ENCODE measurements around the gene BABAM2.

Gene BABAM2

GRCh38 chr2:28188436-28188835 is 297.9 kb downstream of the BABAM2 start:
- TF ChIP-seq FOXK2 (IDR thresholded peaks at IDR 0.05): no peak
- TF ChIP-seq SUZ12 (IDR thresholded peaks at IDR 0.05): no peak
- DNase-seq (ENCODE audit: extremely low spot score): no peak
- CTCF ChIA-PET: no interaction called here
- POLR2A ChIA-PET: no interaction called here

- DNase-seq (ENCODE audit: extremely low spot score): no peak
- ChIA-PET CTCF (no interaction called here), POLR2A (no interaction called here)
- no peak for TF ChIP-seq L3MBTL2 (conservative IDR thresholded peaks at IDR 0.05)
- no peak for TF ChIP-seq ARNT (IDR thresholded peaks at IDR 0.05)
- TF ChIP-seq FOXM1 (IDR thresholded peaks at IDR 0.05; ENCODE audit: borderline replicate concordance): no peak
- no peak for TF ChIP-seq TARDBP (IDR thresholded peaks at IDR 0.05)
- no peak for TF ChIP-seq SUZ12 (IDR thresholded peaks at IDR 0.05)
- no peak for TF ChIP-seq ELF4 (IDR thresholded peaks at IDR 0.05)
- TF ChIP-seq CTBP1 (IDR thresholded peaks at IDR 0.05; ENCODE audit: borderline replicate concordance): no peak
- no peak for TF ChIP-seq NFRKB (IDR thresholded peaks at IDR 0.05)
- TF ChIP-seq PKNOX1 (IDR thresholded peaks at IDR 0.05): no peak
- no peak for TF ChIP-seq ZNF384 (IDR thresholded peaks at IDR 0.05)
- TF ChIP-seq FOXK2 (IDR thresholded peaks at IDR 0.05): no peak
- TF ChIP-seq HDGF (IDR thresholded peaks at IDR 0.05; ENCODE audit: borderline replicate concordance): no peak
- TF ChIP-seq LEF1 (IDR thresholded peaks at IDR 0.05; ENCODE audit: borderline replicate concordance): no peak
- no peak for TF ChIP-seq SP1 (IDR thresholded peaks at IDR 0.05)
- TF ChIP-seq BHLHE40 (IDR thresholded peaks at IDR 0.05; ENCODE audit: borderline replicate concordance): no peak
- no peak for TF ChIP-seq FOXA1 (IDR thresholded peaks at IDR 0.05)
These were observed 303.3 kb downstream of the BABAM2 start for GRCh38 chr2:28193630-28194403.

- ChIA-PET POLR2A (no interaction called here), CTCF (interaction anchor here (0.7 kb wide), 1 partner anchor 187 kb away, joined by 5 read pairs; no protein-coding TSS in a partner anchor)
- no peak for DNase-seq (ENCODE audit: extremely low spot score)
- TF ChIP-seq FOXK2 (IDR thresholded peaks at IDR 0.05) (no peak), SUZ12 (IDR thresholded peaks at IDR 0.05) (no peak), BHLHE40 (IDR thresholded peaks at IDR 0.05; ENCODE audit: borderline replicate concordance) (no peak), ELF4 (IDR thresholded peaks at IDR 0.05) (no peak), LEF1 (IDR thresholded peaks at IDR 0.05; ENCODE audit: borderline replicate concordance) (no peak), HDGF (IDR thresholded peaks at IDR 0.05; ENCODE audit: borderline replicate concordance) (no peak), L3MBTL2 (conservative IDR thresholded peaks at IDR 0.05) (no peak), FOXA1 (IDR thresholded peaks at IDR 0.05) (no peak), PKNOX1 (IDR thresholded peaks at IDR 0.05) (no peak)
These were observed 309.6 kb downstream of the BABAM2 start for GRCh38 chr2:28199995-28200679.

DNA sequence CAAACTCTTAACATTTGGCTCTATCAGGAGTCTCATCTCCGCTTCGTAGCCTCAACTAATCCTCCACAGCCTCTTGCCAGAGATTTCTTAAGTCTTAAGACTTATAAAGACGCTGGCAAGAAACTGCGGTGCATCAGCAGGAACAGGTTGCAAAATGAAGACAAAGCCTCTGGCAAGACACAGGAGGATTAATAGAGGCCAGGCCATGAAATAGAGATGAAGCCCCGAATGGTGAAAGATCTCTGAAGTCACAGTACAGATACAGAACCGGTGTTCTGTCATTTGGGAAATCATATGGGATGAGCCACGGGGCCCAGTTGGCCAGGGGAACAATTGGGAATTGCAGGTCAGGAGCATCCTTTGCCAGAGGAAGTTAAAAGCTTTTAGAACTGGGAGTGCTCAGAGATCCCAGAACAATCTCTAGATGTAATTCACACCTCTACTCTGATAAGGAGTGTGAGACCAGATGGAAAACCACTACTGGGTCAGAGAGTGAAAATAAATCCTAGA is 311.2 kb downstream of the BABAM2 start:
- TF ChIP-seq LEF1 (IDR thresholded peaks at IDR 0.05; ENCODE audit: borderline replicate concordance): no peak
- ChIA-PET CTCF (no interaction called here), POLR2A (no interaction called here)
- DNase-seq (ENCODE audit: extremely low spot score): no peak

- CTCF ChIA-PET: interaction anchor here (0.8 kb wide), 1 partner anchor 17 kb away, joined by 4 read pairs; no protein-coding TSS in a partner anchor
- POLR2A ChIA-PET: no interaction called here
- TF ChIP-seq SUZ12 (IDR thresholded peaks at IDR 0.05): no peak
- TF ChIP-seq PKNOX1 (IDR thresholded peaks at IDR 0.05): no peak
- no peak for TF ChIP-seq FOXM1 (IDR thresholded peaks at IDR 0.05; ENCODE audit: borderline replicate concordance)
- no peak for TF ChIP-seq HDGF (IDR thresholded peaks at IDR 0.05; ENCODE audit: borderline replicate concordance)
- DNase-seq (ENCODE audit: extremely low spot score): no peak
These were observed 312.2 kb downstream of the BABAM2 start for GRCh38 chr2:28202719-28203118.

DNA sequence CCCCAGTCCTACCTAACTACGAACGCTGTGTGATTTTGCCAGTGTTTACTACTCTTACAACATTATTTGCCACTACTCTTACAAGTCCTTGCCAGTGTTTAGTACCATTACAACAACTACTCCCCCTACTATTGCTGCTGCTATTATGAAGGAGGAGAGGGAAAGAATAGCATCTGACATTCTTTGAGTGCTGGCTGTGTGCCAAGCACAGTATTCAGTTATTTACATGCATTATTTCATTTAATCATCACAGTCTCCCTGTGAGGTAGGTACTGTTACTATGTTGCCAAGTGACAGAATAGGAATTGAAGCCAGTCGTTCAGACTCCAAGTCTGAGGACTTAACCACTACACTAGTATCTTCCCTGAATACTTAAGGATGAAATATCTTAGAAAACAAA is 316.2 kb downstream of the BABAM2 start:
- ChIA-PET POLR2A (no interaction called here), CTCF (no interaction called here)
- TF ChIP-seq L3MBTL2 (conservative IDR thresholded peaks at IDR 0.05): no peak
- no peak for TF ChIP-seq FOXM1 (IDR thresholded peaks at IDR 0.05; ENCODE audit: borderline replicate concordance)
- no peak for TF ChIP-seq TARDBP (IDR thresholded peaks at IDR 0.05)
- TF ChIP-seq FOXK2 (IDR thresholded peaks at IDR 0.05): no peak
- no peak for TF ChIP-seq CTBP1 (IDR thresholded peaks at IDR 0.05; ENCODE audit: borderline replicate concordance)
- TF ChIP-seq BHLHE40 (IDR thresholded peaks at IDR 0.05; ENCODE audit: borderline replicate concordance): no peak
- TF ChIP-seq ELF4 (IDR thresholded peaks at IDR 0.05): no peak
- DNase-seq (ENCODE audit: extremely low spot score): no peak

DNA sequence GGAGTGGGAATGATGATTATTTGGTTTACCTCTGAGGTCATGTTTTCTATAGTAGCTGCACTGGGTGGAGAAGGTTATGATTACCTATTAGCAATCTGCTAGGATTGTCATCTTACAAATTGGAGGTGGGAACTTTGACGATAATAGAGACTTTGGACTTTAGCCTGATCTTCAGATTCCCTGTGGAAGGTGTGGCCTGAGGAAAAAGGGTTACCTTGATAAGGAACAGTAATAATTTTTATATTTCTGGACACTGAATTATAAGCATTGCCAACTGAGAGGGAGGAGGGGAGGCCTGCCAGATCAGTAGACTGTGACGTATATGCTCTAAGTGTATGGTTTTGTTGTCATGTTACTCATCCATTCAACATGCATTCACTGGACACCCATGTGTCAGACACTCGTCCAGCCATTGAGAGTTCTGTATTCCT is 318.7 kb downstream of the BABAM2 start:
- no peak for DNase-seq (ENCODE audit: extremely low spot score)
- CTCF ChIA-PET: no interaction called here
- POLR2A ChIA-PET: no interaction called here
- TF ChIP-seq SP1 (IDR thresholded peaks at IDR 0.05) (no peak), NFRKB (IDR thresholded peaks at IDR 0.05) (no peak), ELF4 (IDR thresholded peaks at IDR 0.05) (no peak), BHLHE40 (IDR thresholded peaks at IDR 0.05; ENCODE audit: borderline replicate concordance) (no peak), FOXA1 (IDR thresholded peaks at IDR 0.05) (no peak), SUZ12 (IDR thresholded peaks at IDR 0.05) (no peak), ARNT (IDR thresholded peaks at IDR 0.05) (no peak), PKNOX1 (IDR thresholded peaks at IDR 0.05) (no peak), FOXK2 (IDR thresholded peaks at IDR 0.05) (no peak), CTBP1 (IDR thresholded peaks at IDR 0.05; ENCODE audit: borderline replicate concordance) (no peak), ZNF384 (IDR thresholded peaks at IDR 0.05) (no peak), TARDBP (IDR thresholded peaks at IDR 0.05) (no peak), HDGF (IDR thresholded peaks at IDR 0.05; ENCODE audit: borderline replicate concordance) (no peak), LEF1 (IDR thresholded peaks at IDR 0.05; ENCODE audit: borderline replicate concordance) (no peak)

Measured in HEK293T (cell line).